HG03565 (cell line): ENCODE measurements around the gene SCAF8.

Experiments used
- ATAC-seq: cut with Tn5 transposase; IDR thresholded peaks from one replicate; pipeline ENCODE4 v1.9.1; 2021; ENCODE audit warnings: mild to moderate bottlenecking, moderate library complexity; ENCODE audit not compliant: unreplicated experiment

The SCAF8 gene

GRCh38 chr6:154878871-154879491 is 145.8 kb downstream of the SCAF8 start:
- no peak for ATAC-seq

GRCh38 chr6:154882107-154882506 is 148.9 kb downstream of the SCAF8 start:
- ATAC-seq, result no peak
